PC-9 (cell line): ENCODE results near the gene TRIM59. TPM values are rescaled to one million over a fixed set of nuclear protein-coding genes. Genes with fewer than 3 reads are reported as not detected.

Experiments used
- Bru-seq: library from RNA; stranded (reverse); fragments of 400-500 nt; gene quantifications from one replicate; lab custom pipeline; 2021; lab: Mats Ljungman, UMichigan
- BruChase-seq, 2 experiments: library from RNA; stranded (reverse); fragments of 400-500 nt; gene quantifications; one replicate each; lab custom pipeline; 2021; lab: Mats Ljungman, UMichigan
- BruUV-seq: library from RNA; stranded (reverse); fragments of 400-500 nt; replicated peaks from 2 replicates; lab custom pipeline; 2021; lab: Mats Ljungman, UMichigan
- CTCF ChIA-PET: fragments of 300-600 bp; sonication (Branson Sonifier 250); formaldehyde crosslinking; loops from one replicate; lab custom pipeline; 2022; ENCODE audit warnings: antibody characterized with exemption; lab: Charles Lee
- POLR2A ChIA-PET: fragments of 300-600 bp; sonication (Branson Sonifier 250); formaldehyde crosslinking; loops from one replicate; lab custom pipeline; 2022; ENCODE audit warnings: antibody characterized with exemption; ENCODE audit not compliant: unreplicated experiment; lab: Charles Lee
- DNase-seq, 2 experiments: peaks; one replicate each; pipeline versions ENCODE4 v3.0.0 to v3.0.0-alpha.2; 2015 to 2022; ENCODE audit warnings: mixed read lengths in 1 of 2
- H2AFZ ChIP-seq: fragments of 200-600 bp; sonication (generic); 2 replicates; pipeline ENCODE4 v1.8.1; 2017; ENCODE audit warnings: antibody characterized with exemption
- H3F3A ChIP-seq: fragments of 200-600 bp; sonication (generic); 2 replicates; pipeline ENCODE4 v1.8.1; 2017; ENCODE audit warnings: antibody characterized with exemption, mild to moderate bottlenecking, low read depth; ENCODE audit not compliant: insufficient read depth
- H3K27ac ChIP-seq: fragments of 200-600 bp; sonication (generic); 2 replicates; pipeline ENCODE4 v1.6.1; 2016; ENCODE audit warnings: mixed run types
- H3K27me3 ChIP-seq: fragments of 200-600 bp; sonication (generic); 2 replicates; pipeline ENCODE4 v1.6.1; 2016; ENCODE audit warnings: low read depth, mixed run types; ENCODE audit not compliant: insufficient read depth
- H3K36me3 ChIP-seq: fragments of 200-600 bp; sonication (generic); 2 replicates; pipeline ENCODE4 v1.6.1; 2016; ENCODE audit warnings: low read depth, mixed run types
- H3K4me1 ChIP-seq: fragments of 200-600 bp; sonication (generic); replicated peaks from 2 replicates; pipeline ENCODE4 v1.6.1; 2016; ENCODE audit warnings: mixed run types; ENCODE audit not compliant: insufficient read depth
- H3K4me2 ChIP-seq: fragments of 200-600 bp; sonication (generic); 2 replicates; pipeline ENCODE4 v1.6.1; 2017; ENCODE audit warnings: mixed run types
- H3K4me3 ChIP-seq: fragments of 200-600 bp; sonication (generic); 2 replicates; pipeline ENCODE4 v1.6.1; 2016; ENCODE audit warnings: mixed run types
- H3K79me2 ChIP-seq: fragments of 200-600 bp; sonication (generic); 2 replicates; pipeline ENCODE4 v1.6.1; 2017; ENCODE audit warnings: low read depth, mixed run types
- H3K9me2 ChIP-seq: fragments of 200-600 bp; sonication (generic); 2 replicates; pipeline ENCODE4 v1.8.1; 2017; ENCODE audit warnings: mild to moderate bottlenecking; ENCODE audit not compliant: insufficient read depth
- H3K9me3 ChIP-seq: fragments of 200-600 bp; sonication (generic); 2 replicates; pipeline ENCODE4 v1.8.1; 2016; ENCODE audit warnings: low read depth; ENCODE audit not compliant: insufficient read depth
- H4K20me1 ChIP-seq: fragments of 200-600 bp; sonication (generic); 2 replicates; pipeline ENCODE4 v1.8.1; 2017; ENCODE audit not compliant: insufficient read depth
- CTCF ChIP-seq: fragments of 200-600 bp; sonication (generic); conservative IDR thresholded peaks from 2 replicates; pipeline ENCODE4 v1.6.1; 2017; ENCODE audit warnings: mixed run types, antibody characterized with exemption, mild to moderate bottlenecking, moderate library complexity
- EZH2 ChIP-seq: fragments of 200-600 bp; sonication (generic); IDR thresholded peaks from 2 replicates; pipeline ENCODE4 v1.8.0; 2017; ENCODE audit warnings: antibody characterized with exemption, low read depth
- intact Hi-C: fragments of 100-400 bp; cut with micrococcal nuclease; formaldehyde crosslinking; loops from one replicate; pipeline ENCODE4 v1.10.0; 2022; ENCODE audit not compliant: unreplicated experiment
- long read RNA-seq: library from polyadenylated mRNA; stranded (forward); transcript quantifications from one replicate; pipeline ENCODE4 v2.0.0, GENCODE V29; 2022
- total RNA-seq: library from RNA; stranded (reverse); gene quantifications from 2 replicates; pipeline ENCODE4 v1.2.3, GENCODE V29; 2021

The TRIM59 gene
- 14.4 and 23.3 TPM in 2 replicates for total RNA-seq
- Bru-seq, nascent RNA, result percentile 80 among the genes with signal in this experiment
- percentile 87 among the genes with signal in this experiment for BruChase-seq, experiment 1, labeled RNA remaining after a 2-hour chase
- BruChase-seq, experiment 2, labeled RNA remaining after a 6-hour chase, result percentile 80 among the genes with signal in this experiment
- long read RNA-seq, partial matches to known transcripts, result 1 of 4 reads
- long read RNA-seq, other reads (novel, unspliced or antisense), result 0 of 4 reads

GRCh38 chr3:160449636-160450598 is at the start of gene TRIM59:
Gene TRIM59 (minus strand): TSS chr3:160449786. CDS start chr3:160439183, 10,603 bp downstream.
- H3F3A ChIP-seq, result peaks cover 8% of the 10 kb centered on the region; the same call in 1 of the 2 replicates
- no peak for TF ChIP-seq EZH2
- TF ChIP-seq CTCF, result peak; percentile 10; the same call in 1 of the 2 replicates
- TSS peak; percentile 77 for BruUV-seq

GRCh38 chr3:160498202-160498601 is 48.6 kb upstream of the TRIM59 start:
- no peak for DNase-seq
- TF ChIP-seq EZH2 (no peak), CTCF (no peak)
- H3F3A ChIP-seq, result peaks cover 12% of the 10 kb centered on the region; the same call in 1 of the 2 replicates
- no peaks in the 10 kb centered on the region for H3K79me2 ChIP-seq
- no peaks in the 10 kb centered on the region for H3K27me3 ChIP-seq
- peaks cover 15% of the 10 kb centered on the region for H3K36me3 ChIP-seq
- ChIA-PET CTCF (no interaction called here), POLR2A (no interaction called here)
- H3K9me3 ChIP-seq, result no peaks in the 10 kb centered on the region
- intact Hi-C loops, result no loop called here
- no peaks in the 10 kb centered on the region for H3K9me2 ChIP-seq
- no peaks in the 10 kb centered on the region for H3K4me1 ChIP-seq
- no peak overlapping the region for H2AFZ ChIP-seq
- no peak overlapping the region for H3K27ac ChIP-seq
- no TSS peak for BruUV-seq
- no peak overlapping the region for H3K4me3 ChIP-seq
- H3K4me2 ChIP-seq, result no peak overlapping the region
- H4K20me1 ChIP-seq, result no peaks in the 10 kb centered on the region

More at GRCh38 chr3:160449636-160450598, at the start of gene TRIM59:
- peak within 1 kb of the TSS; percentile 76 for H3K4me3 ChIP-seq
- POLR2A ChIA-PET, result interaction anchor here (0.6 to 0.7 kb wide), 4 partner anchors 151 to 287 kb away, joined by 3 to 5 read pairs (median 4); partner anchors contain the start of gene ARL14
- H3K79me2 ChIP-seq, result peaks cover 33% of the 10 kb centered on the region
- peak; percentile 88 to 95 for DNase-seq
- H3K36me3 ChIP-seq, result no peaks in the 10 kb centered on the region
- no peaks in the 10 kb centered on the region for H3K9me2 ChIP-seq
- H4K20me1 ChIP-seq, result no peaks in the 10 kb centered on the region
- CTCF ChIA-PET, result interaction anchor here (0.5 to 1.1 kb wide), 3 partner anchors 35 to 546 kb away, joined by 4 to 13 read pairs (median 4); no protein-coding TSS in a partner anchor
- no peaks in the 10 kb centered on the region for H3K27me3 ChIP-seq
- peaks cover 21% of the 10 kb centered on the region for H3K4me1 ChIP-seq
- peak within 1 kb of the TSS; percentile 51 for H3K27ac ChIP-seq
- H3K9me3 ChIP-seq, result no peaks in the 10 kb centered on the region
- peak within 1 kb of the TSS; percentile 99 for H2AFZ ChIP-seq
- intact Hi-C loops, result loop anchor here (2.0 to 5.0 kb wide), 5 partner anchors 47 to 962 kb away; partner anchors contain the start of gene ARL14
- peak within 1 kb of the TSS; percentile 95 for H3K4me2 ChIP-seq

GRCh38 chr3:160490166-160490565 is 40.6 kb upstream of the TRIM59 start:
- H3K79me2 ChIP-seq, result no peaks in the 10 kb centered on the region
- H3K4me1 ChIP-seq, result no peaks in the 10 kb centered on the region
- ChIA-PET POLR2A (interaction anchor here (0.6 kb wide), 1 partner anchor 45 kb away, joined by 4 read pairs; no protein-coding TSS in a partner anchor), CTCF (no interaction called here)
- H3K27ac ChIP-seq, result no peak overlapping the region
- no peaks in the 10 kb centered on the region for H3K36me3 ChIP-seq
- TF ChIP-seq CTCF, result no peak
- TF ChIP-seq EZH2, result no peak
- H4K20me1 ChIP-seq, result no peaks in the 10 kb centered on the region
- H3K27me3 ChIP-seq, result no peaks in the 10 kb centered on the region
- no peak overlapping the region for H3K4me2 ChIP-seq
- intact Hi-C loops, result no loop called here
- H2AFZ ChIP-seq, result no peak overlapping the region
- H3K9me3 ChIP-seq, result no peaks in the 10 kb centered on the region
- no peak for DNase-seq
- no peak overlapping the region for H3K4me3 ChIP-seq
- BruUV-seq, result no TSS peak
- H3K9me2 ChIP-seq, result no peaks in the 10 kb centered on the region
- H3F3A ChIP-seq, result peaks cover 10% of the 10 kb centered on the region; the same call in 1 of the 2 replicates
